GM21423 (cell line): ENCODE results near the gene GOLGA1.
"Not testable (repeated sequence)": the region's sequence is repeated elsewhere in the genome, so short reads cannot be mapped to it uniquely, and the experiment has no call there.

Experiments used
- ATAC-seq: cut with Tn5 transposase; IDR thresholded peaks from one replicate; pipeline ENCODE4 v1.9.1; 2021; ENCODE audit warnings: mild to moderate bottlenecking, moderate library complexity; ENCODE audit not compliant: unreplicated experiment

Gene GOLGA1

DNA sequence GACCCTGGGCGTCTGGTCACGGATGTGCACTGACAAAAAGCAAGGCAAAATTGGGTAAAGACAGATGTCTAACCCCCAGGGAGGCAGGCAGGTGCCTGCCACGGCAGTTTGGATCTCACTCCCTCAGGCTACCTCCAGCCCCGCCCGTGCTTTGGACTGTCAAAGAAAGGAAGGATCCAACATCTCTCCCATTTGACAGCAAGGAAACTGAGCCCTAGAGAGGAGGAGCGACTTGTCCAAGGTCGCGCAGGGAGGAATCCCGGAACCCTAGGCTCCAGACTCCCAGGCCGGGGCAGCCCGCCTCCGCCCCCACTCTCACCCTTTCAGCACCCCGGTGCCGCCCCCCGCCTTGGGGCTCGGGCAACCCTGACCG is 376 bp downstream of the GOLGA1 start:
- ATAC-seq = peak; percentile 18

DNA sequence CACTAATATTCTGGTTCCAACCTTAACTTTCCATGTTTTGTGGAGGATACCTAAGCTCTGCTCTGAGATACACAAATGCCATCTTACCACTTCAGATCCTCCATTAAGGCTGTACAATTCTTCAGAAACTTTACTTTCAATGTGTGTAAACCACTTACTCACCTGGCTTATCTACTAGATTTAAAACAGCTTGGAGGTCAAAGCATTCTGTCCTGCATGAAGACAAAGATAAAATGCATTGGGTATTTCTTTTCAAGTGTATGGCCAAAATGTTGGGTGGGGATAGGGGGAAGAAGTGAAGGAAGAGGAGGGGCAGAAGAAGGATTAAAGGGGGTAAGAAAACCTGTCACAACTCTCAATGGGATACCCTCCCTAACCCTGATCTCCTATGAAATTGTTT is 939 bp downstream of the GOLGA1 start:
- ATAC-seq = no peak

DNA sequence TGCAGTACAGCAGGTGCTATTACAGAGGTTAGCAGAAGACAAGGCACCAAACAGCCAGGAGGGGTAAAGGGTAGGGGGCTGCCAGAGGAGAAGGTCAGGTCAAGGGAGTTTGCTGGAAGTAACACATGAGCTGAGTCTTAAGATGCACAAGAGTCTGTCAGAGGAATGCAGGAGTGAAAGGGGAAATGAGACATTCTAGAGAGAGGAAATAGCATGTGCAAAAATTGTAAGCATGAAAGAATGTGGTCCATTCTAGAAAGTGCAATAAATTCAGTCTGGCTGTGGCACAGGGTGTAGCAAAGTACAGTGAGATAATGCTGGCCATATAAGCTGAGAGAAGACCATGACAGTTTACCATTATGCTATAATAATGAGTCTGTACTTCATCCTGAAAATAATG is 6.6 kb downstream of the GOLGA1 start:
- peak; percentile 65 for ATAC-seq

DNA sequence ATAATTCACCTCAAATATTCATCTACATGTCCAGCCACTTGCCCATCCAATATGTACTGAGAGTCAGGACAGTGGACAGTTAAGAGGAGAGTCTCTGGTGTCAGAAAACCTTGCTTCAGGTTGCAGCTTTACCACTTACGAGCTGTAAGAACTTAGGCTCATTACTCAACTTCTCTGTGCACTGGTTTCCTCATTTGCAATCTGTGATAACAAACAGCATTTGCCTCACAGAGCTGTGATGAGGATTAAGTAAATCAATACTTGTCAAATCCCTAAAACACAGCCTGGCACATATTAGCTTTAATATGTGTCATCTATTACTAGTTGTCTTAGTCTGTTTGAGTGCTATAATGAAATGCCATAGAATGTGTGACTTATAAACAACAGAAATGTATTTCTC is 8.6 kb downstream of the GOLGA1 start:
- ATAC-seq = no peak

DNA sequence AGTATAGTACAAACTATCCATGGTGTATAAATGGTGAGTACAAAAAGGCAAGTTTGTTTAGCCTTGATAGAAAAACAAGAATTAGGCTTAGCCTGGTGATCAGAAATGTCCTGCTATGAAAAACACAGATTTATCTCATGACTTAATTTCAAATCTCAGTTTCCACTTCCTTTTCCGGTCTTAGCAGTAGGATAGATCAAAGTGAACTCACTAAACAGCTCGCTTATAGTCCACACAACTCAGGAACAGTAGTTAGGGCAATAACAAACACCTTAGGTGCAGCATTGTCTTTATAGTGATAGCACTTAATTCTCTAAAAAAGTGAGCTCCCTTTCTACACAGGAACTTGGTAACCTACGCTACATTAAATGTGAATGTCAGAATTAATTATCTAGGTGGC is 11.4 kb downstream of the GOLGA1 start:
- no peak for ATAC-seq

DNA sequence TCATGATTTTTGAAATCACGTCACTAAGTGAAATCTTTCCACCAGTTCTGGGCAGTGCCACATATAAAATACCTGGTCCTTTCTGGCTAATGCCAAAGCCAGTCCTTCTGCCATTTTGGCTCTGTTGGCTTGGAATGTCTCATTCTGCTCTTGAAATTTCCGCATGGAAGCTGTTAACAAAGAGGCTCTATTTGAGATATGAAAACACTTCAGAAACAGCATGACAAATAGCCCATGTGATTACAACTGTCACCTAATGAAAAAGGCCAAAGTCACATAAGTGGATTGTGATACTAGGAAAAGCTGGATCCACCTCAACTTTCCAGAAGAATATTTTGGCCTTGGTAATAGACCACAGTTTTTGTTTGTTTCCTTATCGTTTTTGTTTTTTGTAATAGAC is 12.8 kb downstream of the GOLGA1 start:
- ATAC-seq = no peak

DNA sequence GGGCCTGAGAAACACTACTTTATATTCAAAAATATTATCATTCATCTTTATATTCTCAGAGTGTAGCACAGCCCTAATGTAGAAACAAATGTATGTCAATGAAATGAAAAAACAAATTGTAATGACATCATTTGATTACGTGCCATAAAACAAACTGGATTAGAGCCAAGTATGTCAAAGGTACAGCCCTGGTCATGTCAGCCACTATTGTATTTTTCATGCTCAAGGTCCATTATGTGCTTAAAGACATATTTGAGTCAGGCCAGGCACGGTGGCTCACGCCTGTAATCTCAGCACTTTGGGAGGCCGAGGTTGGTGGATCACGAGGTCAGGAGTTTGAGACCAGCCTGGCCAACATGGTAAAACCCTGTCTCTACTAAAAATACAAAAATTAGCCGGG is 20.5 kb downstream of the GOLGA1 start:
- ATAC-seq = not testable (repeated sequence)

DNA sequence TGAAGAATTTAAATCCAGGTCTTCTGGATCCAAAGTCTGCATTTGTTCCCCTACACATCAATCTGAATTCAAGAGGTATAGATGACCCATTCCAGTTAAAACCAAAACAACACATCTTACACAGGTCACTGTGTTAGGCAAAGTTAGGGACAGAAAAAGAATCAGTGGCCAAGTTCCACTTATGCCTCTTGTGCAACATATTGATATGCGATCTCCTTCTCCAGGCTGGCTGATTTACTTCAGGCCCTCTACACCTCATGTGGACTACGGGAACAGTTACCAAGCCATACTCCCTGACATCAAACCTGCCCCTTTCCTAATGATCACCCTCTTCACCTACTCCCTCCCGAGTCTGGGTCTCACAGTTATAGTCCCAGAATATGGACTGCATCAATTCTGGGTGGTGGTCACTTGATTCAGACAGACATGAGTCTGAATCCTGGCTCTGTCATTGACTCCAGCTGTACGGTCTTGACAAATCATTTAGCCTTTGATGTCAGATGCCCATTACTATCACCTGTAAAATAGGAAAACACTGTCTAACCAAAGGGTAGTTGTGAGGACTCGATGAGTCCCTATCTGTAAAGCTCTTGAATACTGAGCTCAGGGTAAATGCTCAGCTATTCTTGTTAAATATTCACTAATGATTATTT is 26.0 kb downstream of the GOLGA1 start:
- no peak for ATAC-seq

DNA sequence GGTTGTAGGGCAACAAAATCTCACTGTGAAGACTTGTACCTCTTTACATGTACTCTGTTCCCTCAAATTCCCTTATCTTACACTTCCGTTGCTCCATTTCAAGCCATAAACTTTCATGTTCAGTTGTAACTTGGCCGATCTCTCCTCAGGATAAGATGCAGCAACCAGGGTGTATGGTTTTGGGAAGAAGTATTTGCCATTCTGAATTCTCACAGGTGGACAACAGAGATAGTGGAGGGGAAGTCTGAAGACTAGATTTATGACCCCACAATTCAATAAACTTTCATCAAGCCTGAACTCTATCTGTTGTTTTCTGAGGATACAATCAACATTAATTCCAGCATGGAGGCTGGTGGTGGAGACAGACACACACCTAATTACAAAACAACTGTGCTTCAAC is 27.5 kb downstream of the GOLGA1 start:
- no peak for ATAC-seq

DNA sequence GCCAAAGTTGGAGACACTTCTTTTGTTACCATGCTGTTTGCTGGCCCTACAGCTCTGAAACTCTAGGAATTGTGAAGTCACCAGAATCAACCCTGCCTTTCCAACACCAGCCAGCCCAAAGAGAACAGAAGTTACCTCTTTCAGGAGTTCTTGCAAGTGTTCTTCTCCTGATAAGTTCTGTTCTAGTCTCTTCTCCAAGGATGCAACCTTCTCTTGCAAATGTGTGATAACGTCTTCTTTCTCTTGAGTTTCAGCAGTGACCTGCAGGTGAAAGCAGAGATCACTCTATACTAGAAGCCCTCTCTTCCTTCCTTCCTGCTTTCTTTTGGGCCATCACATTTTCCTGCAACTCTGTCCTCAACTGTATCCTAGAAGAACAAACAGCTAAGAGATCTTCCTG is 29.1 kb downstream of the GOLGA1 start:
- ATAC-seq = no peak

DNA sequence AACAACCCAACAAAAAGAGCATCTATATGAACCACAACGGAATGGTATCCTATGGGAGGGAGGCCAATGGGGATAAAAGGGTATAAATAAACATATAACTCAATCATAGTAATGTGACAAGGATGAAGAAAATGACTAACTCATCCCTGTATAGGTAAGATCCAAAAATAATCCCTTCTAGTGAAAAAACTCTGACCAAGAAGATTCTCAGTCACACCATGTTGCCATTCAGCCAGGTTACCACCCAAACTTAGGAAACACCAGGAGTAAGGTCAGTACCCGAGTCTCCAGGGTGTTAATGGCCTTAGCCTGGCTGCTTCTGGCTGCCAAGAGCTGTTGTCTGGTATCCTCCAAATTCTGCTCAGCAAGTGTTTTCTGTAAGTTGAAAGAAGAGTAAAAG is 32.8 kb downstream of the GOLGA1 start:
- no peak for ATAC-seq

DNA sequence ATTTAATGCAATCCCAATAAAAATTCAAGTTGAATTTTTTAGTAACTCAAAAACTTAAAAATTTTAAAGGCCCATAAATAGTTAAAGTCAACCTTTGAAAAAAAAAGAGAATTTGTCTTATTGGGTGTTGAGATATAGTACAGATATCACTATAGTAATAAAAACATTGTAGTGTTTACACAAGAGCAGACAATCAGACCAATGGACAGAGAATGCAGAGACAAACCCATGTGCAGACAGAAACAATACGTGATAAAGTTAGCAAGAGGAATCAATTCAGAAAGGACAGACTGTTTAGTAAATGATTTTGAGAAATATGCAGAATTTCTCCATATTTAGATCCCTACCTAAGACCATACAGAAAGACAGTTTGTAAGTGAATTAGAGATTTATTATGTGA is 33.9 kb downstream of the GOLGA1 start:
- ATAC-seq = no peak

DNA sequence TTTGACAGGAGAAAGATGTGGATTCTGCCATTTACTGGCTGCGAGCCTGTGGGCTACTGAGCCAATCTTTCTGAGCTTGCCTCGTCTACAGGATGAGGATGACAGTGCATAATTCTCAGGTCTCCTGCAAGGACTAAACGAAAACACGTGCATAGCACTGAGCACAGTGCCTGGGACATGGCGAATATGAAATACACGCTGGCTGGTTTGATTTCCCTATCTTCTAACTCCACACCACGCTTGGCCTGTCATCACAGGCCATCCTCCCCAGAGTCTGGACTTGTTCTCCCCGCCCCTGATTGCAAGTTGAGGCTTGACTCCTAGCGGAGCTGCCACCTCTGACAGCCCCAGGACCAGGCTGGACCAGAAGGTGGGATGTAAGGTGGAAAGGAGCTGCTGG is 41.0 kb downstream of the GOLGA1 start:
- no peak for ATAC-seq

DNA sequence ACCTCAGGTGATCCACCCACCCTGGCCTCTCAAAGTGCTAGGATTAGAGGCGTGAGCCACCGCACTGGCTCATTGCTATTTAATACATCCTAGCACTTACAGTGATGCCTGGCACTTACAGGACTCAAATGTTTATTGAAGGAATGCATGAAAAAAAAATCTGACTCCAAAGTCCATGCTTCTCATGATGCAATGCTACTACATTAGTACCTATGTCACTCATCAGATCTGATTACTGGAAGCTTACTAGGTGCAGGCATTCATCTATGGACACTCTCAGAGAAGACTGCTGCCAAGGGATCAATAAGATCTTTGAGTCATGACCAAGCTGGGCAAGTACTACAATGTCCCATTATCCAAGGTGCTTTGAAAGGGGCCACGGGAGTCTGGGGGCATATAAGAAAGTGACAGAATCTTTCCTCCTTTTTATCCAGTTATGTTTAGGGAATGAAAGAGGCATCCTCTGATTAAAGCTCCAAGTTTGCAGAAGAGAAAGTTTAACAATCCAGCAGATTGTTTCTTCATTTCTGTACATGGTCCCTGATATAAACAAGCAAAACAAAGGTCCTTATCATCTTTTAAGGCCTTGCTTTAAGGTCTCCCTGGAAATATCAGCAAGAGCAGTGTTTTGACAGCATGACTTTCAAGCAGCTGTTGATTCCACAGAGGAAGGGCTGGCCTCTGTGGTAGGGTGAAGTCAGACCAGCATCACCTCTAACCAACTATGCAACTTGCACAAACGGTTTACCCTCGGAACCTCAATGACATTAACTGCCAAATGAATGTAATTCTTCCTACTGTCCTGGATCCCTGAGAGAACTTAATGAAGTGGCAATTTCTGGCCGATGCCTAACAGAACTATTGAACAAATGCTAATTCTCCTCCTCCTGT is 43.1 kb downstream of the GOLGA1 start:
- ATAC-seq = no peak

DNA sequence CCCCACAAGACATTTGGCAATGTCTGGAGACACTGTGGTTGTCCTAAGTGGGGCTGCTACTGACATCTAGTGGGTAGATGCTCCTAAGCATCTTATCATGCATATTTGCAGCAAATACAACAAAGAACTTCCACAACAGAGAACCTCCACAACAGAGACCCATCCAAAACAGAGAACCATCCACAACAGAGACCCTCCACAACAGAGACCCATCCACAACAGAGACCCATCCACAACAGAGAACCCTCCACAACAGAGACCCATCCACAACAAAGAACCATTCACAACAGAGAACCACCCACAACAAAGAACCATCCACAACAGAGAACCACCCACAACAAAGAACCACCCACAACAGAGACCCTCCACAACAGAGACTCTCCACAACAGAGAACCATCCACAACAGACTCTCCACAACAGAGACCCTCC is 46.1 kb downstream of the GOLGA1 start:
- ATAC-seq = no peak

DNA sequence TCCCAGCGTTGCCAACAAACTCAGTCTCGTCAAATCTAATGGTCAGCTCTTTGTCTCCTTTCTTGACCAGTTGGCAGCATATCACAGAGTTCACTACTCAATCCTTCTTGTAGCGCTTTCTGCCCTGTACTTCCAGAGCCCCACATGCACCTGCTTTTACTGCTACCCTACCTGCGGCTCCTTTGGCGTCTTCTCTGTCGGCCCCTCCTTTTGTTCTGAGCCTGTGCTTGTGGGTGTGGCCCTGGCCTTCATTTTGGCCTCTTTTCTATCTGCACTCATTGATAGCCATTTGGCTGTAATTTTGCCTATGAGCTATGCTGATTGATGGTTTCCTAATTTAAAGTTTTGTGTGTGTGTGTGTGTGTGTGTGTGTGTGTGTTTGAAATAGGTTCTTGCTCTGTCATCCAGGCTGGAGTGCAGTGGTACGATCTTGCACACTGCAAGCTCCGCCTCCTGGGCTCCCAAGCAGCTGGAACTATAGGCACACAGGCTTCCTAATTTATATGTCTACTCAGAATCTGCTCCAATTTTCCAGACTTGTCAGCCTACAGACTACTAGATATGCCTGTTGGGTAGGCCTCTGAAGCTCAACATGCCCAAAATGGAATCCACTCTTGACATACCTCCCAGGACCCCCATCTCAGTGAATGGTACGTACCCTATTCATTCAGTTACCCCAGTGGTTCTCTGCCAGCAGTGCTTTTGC is 46.7 kb downstream of the GOLGA1 start:
- no peak for ATAC-seq

DNA sequence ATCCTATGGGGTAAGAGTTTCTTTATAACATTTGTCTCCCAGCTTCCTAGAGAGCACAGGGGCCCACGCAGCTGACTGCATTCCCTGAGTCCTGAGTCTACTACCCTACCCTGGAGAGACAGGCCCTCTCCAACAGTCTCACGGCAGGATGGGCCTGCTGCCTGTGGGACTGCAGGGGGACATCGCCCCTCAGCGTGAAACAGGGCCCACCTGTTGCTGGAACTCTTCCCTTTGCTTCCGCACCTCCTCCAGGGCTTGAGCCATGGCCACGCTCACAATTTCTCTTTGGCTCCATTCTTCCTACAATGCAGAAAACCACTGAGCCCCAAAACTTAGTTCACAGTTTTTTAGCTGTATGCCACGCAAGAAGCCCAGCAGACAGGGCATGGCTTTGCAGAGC is 50.7 kb downstream of the GOLGA1 start:
- ATAC-seq = no peak

DNA sequence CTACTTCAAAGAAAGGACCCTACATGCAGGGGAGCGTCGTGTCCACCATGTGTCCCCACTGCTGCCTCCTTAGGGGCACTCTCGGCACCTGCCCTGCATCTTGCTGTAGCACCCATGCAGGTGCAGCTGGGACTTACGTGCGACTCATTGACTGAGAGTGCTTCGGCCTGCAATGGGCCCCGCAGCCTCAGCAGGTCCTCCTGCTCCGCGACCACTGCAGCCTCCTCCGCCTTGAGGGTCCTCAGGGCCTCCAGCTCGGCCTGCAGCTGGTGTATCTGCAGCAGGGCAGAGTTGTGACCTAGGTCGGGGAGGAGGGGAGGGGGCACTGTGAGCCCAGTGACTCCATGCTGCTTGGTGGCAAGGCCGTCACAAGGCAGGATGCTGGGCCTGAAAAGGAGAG is 51.9 kb downstream of the GOLGA1 start:
- ATAC-seq = no peak

DNA sequence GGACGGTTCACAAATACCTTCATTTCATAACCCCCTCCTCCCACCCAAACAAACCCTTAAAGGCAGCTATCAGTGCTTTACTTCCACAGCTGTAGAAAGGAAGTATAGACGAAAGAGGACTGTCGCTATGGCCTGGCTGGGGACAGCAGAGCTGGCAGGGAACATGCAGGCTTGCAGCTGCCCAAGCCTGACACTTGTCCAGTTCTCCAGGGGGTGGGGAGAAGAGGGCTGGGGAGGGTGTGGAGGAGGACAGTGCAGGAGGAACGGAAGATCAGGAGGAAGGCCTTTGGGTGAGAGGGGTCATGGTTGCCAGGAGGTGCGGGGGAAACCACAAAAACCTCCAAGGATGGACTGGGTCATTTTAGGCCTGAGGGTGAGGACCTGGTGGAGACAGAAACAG is 53.1 kb downstream of the GOLGA1 start:
- no peak for ATAC-seq

DNA sequence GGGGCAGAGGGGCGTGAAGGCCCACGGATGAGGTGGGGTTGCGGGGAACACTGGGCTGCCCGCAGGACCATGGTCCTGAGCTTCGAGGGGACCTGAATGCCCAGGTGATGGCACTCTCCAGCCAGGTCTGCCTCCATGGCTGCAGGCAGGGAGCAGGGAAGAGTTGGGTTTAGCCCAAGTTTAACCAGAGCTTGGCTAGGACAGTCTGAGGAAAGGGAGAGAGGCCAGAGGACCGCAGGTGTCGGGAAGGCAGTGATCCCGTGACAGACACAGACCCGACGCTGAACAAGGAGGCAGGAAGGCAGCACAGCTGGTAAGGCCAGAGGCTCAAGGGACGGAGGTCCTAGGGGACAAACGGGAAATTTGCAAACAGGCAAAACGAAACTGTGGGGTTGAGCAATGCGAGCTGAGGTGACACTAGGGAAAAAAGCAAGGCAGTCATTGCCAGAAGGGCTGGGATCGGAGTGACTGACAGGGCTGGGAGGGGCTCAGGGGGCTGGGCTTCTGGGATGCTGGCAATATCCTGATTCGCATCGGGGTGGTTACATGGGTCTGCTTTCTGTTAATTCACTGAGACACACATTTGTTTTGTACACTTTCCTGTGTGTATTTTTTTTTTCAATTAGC is 53.9 kb downstream of the GOLGA1 start:
- no peak for ATAC-seq

DNA sequence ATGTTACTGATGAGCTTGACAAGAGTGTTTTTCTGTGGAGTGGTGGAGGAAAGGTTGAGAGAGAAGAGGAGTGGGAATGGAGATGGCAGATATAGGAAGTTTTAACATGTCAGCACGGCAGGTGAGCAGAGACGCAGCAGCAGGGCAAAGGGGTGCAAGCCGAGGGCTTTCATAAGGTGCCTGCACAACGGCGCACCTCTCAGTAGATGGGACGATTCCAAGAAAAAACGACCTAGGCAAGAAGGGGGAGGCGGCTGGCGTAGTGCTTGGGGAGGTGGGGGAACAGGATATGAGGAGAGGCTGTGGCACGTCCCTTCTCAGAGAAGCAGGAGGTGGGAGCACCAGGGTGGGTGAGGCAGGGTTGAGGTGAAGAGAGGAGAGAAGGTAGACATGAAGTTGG is 54.4 kb downstream of the GOLGA1 start:
- no peak for ATAC-seq
